ENCODE results near the gene SMIM36.

The SMIM36 gene

DNA sequence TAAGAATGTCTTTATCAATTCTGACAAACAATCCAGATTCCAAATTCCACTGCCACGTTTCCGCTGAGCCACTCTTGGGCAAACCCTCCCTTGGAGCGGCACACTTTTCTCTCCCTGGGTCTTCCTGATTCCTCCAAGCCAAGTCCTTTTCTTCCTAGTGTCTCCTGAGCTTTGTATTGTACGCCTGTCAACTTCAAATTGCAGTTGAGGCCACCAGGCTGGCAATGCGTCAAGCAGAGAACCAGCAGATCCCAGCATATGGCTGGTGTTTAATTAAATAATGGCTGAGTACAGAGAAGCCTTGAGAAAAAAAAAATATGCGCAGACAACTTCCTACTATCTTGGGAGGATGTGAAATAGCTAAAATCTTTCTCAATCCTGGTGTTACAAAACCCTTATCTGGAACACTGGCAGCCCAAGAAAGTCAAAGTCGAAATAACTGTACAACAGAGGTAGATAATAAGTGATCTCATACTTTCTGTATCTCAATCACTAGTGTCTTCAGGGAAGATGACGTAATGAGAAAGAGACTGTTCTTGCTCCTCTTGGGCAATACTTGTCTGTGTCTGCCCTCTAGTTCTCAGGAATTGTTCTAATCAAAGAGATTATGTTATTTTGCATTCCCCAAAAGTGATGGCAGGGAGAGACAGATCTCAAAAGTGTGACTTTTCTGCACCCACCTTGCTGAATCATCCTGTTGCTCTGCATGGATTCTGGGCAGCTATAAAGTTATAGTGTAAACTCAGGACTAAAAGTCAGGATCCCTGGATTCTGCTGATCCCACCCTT is 15.0 kb downstream of the SMIM36 start:
- Histone ChIP-seq H3K36me3 (ENCODE audit: low read length) (no peaks in the 10 kb centered on the region), H2AFZ (ENCODE audit: low read depth, low read length, severe bottlenecking) (no peak overlapping the region), H3K27me3 (ENCODE audit: low read length) (no peaks in the 10 kb centered on the region), H3K4me3 (ENCODE audit: insufficient read depth, low read length, poor library complexity, severe bottlenecking) (no peak overlapping the region), H3K4me2 (ENCODE audit: low read depth, low read length, poor library complexity, severe bottlenecking) (no peak overlapping the region), H3K9me2 (replicated peaks; ENCODE audit: insufficient read depth, low read length) (no peaks in the 10 kb centered on the region), H3K79me2 (ENCODE audit: insufficient read depth, low read length) (no peaks in the 10 kb centered on the region), H3K27ac (ENCODE audit: low read depth, low read length) (no peak overlapping the region), H3K9ac (ENCODE audit: low read length) (no peak overlapping the region), H3F3A (ENCODE audit: insufficient read depth) (no peaks in the 10 kb centered on the region), H4K20me1 (ENCODE audit: low read depth, low read length) (no peaks in the 10 kb centered on the region), H3K9me3 (ENCODE audit: insufficient read depth, low read length) (no peaks in the 10 kb centered on the region)
- TF ChIP-seq, protein P1, sequence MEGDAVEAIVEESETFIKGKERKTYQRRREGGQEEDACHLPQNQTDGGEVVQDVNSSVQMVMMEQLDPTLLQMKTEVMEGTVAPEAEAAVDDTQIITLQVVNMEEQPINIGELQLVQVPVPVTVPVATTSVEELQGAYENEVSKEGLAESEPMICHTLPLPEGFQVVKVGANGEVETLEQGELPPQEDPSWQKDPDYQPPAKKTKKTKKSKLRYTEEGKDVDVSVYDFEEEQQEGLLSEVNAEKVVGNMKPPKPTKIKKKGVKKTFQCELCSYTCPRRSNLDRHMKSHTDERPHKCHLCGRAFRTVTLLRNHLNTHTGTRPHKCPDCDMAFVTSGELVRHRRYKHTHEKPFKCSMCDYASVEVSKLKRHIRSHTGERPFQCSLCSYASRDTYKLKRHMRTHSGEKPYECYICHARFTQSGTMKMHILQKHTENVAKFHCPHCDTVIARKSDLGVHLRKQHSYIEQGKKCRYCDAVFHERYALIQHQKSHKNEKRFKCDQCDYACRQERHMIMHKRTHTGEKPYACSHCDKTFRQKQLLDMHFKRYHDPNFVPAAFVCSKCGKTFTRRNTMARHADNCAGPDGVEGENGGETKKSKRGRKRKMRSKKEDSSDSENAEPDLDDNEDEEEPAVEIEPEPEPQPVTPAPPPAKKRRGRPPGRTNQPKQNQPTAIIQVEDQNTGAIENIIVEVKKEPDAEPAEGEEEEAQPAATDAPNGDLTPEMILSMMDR (IDR thresholded peaks at IDR 0.05; ENCODE audit: insufficient read depth, low read length, poor library complexity, severe bottlenecking) = no peak
- no peak for TF ChIP-seq EZH2phosphoT487 (conservative IDR thresholded peaks at IDR 0.05; ENCODE audit: low read length)

DNA sequence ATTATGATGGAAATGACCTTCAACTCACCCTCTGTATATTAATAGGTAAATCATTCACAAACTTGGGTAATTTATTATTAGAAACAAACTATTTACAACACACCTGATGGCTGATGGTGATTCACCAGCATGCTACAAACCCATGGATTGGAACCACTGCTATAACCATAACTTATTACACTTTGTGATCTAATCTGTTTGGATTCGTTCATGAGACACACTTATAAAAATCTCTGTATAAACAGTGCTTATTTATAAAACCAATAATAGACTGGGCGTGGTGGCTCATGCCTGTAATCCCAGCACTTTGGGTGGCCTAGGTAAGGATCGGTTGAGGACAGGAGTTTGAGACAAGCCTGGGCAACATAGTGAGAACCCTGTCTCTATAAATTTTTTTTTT is 16.0 kb downstream of the SMIM36 start:
- H2AFZ ChIP-seq (ENCODE audit: low read depth, low read length, severe bottlenecking) = no peak overlapping the region
- no peak overlapping the region for H3K4me3 ChIP-seq (ENCODE audit: insufficient read depth, low read length, poor library complexity, severe bottlenecking)
- H3K9me3 ChIP-seq (ENCODE audit: insufficient read depth, low read length) = no peaks in the 10 kb centered on the region
- H3K27me3 ChIP-seq (ENCODE audit: low read length) = no peaks in the 10 kb centered on the region
- H3K4me2 ChIP-seq (ENCODE audit: low read depth, low read length, poor library complexity, severe bottlenecking) = no peak overlapping the region
- no peaks in the 10 kb centered on the region for H3K36me3 ChIP-seq (ENCODE audit: low read length)
- no peak for TF ChIP-seq EZH2phosphoT487 (conservative IDR thresholded peaks at IDR 0.05; ENCODE audit: low read length)
- TF ChIP-seq, protein P1 (IDR thresholded peaks at IDR 0.05; ENCODE audit: insufficient read depth, low read length, poor library complexity, severe bottlenecking) = no peak
- H4K20me1 ChIP-seq (ENCODE audit: low read depth, low read length) = no peaks in the 10 kb centered on the region
- no peaks in the 10 kb centered on the region for H3K79me2 ChIP-seq (ENCODE audit: insufficient read depth, low read length)
- no peaks in the 10 kb centered on the region for H3F3A ChIP-seq (ENCODE audit: insufficient read depth)
- no peak overlapping the region for H3K27ac ChIP-seq (ENCODE audit: low read depth, low read length)
- H3K9ac ChIP-seq (ENCODE audit: low read length) = no peak overlapping the region
- H3K9me2 ChIP-seq (replicated peaks; ENCODE audit: insufficient read depth, low read length) = no peaks in the 10 kb centered on the region

DNA sequence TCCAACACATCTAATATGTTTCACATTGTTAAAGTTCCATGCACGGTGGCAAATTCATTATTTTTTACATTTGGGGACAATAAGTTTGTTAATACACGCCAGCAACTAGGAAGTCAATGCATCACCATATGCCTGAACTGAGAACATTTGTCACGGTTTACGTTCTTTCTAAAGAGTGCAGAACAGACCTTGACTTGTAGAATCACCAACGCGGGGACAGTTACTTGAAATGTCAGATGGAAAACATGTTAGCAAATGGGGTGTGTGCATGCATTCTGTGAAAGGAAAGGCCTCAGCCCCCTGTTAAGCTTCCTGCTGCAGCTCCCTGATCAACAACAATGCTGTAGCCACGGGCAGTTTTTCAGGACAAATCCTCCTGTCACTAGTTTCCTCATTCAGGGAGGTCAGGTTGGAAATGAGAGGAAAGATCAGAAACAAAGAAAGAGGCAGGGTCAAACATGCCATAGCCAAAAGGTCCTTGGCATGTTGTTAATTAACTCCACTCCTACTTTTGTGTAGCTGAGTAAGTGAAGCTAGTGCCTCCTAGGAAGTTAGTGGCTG is 18.4 kb downstream of the SMIM36 start:
- Histone ChIP-seq H3K4me3 (ENCODE audit: insufficient read depth, low read length, poor library complexity, severe bottlenecking) (no peak overlapping the region), H3K79me2 (ENCODE audit: insufficient read depth, low read length) (no peaks in the 10 kb centered on the region), H3K27me3 (ENCODE audit: low read length) (no peaks in the 10 kb centered on the region), H3K36me3 (ENCODE audit: low read length) (no peaks in the 10 kb centered on the region), H3F3A (ENCODE audit: insufficient read depth) (no peaks in the 10 kb centered on the region), H3K9me2 (replicated peaks; ENCODE audit: insufficient read depth, low read length) (no peaks in the 10 kb centered on the region), H3K9me3 (ENCODE audit: insufficient read depth, low read length) (no peaks in the 10 kb centered on the region), H3K4me2 (ENCODE audit: low read depth, low read length, poor library complexity, severe bottlenecking) (no peak overlapping the region), H3K9ac (ENCODE audit: low read length) (no peak overlapping the region), H3K27ac (ENCODE audit: low read depth, low read length) (no peak overlapping the region), H4K20me1 (ENCODE audit: low read depth, low read length) (no peaks in the 10 kb centered on the region), H2AFZ (ENCODE audit: low read depth, low read length, severe bottlenecking) (no peak overlapping the region)
- TF ChIP-seq, protein P1 (IDR thresholded peaks at IDR 0.05; ENCODE audit: insufficient read depth, low read length, poor library complexity, severe bottlenecking) = no peak
- TF ChIP-seq EZH2phosphoT487 (conservative IDR thresholded peaks at IDR 0.05; ENCODE audit: low read length) = no peak

Measured in SU-DHL-6 (cell line).